WERI-Rb-1 (cell line): ENCODE measurements around the gene ITGA4.
A peak's percentile ranks its signal among the peaks of the same experiment; 100 is the strongest.
"Not testable (repeated sequence)": the region's sequence is repeated elsewhere in the genome, so short reads cannot be mapped to it uniquely, and the experiment has no call there.

Source experiments
- DNase-seq: peaks from one replicate; pipeline ENCODE4 v3.0.0-alpha.2; 2020
- H3K27ac ChIP-seq: fragments of 250-450 bp; sonication (Bioruptor Pico); 2 replicates; pipeline ENCODE4 v1.5.1; 2020; ENCODE audit warnings: mild to moderate bottlenecking, moderate library complexity
- H3K27me3 ChIP-seq: fragments of 250-450 bp; sonication (Bioruptor Pico); 2 replicates; pipeline ENCODE4 v1.5.1; 2021; ENCODE audit warnings: mild to moderate bottlenecking, low read depth, moderate library complexity; ENCODE audit not compliant: insufficient read depth, severe bottlenecking
- H3K36me3 ChIP-seq: fragments of 250-450 bp; sonication (Bioruptor Pico); 2 replicates; pipeline ENCODE4 v1.5.1; 2020; ENCODE audit warnings: mild to moderate bottlenecking, moderate library complexity
- H3K4me3 ChIP-seq: 2 replicates; pipeline ENCODE4 v1.5.1; 2011; ENCODE audit warnings: low read depth, mild to moderate bottlenecking, control low read depth, low read length
- H3K9me3 ChIP-seq: fragments of 250-450 bp; sonication (Bioruptor Pico); 2 replicates; pipeline ENCODE4 v1.5.1; 2021; ENCODE audit warnings: mild to moderate bottlenecking, moderate library complexity; ENCODE audit not compliant: severe bottlenecking
- CTCF ChIP-seq: IDR thresholded peaks from 2 replicates; pipeline ENCODE4 v1.5.1; 2011; ENCODE audit warnings: low read depth, mild to moderate bottlenecking, control low read depth, inconsistent platforms, low read length

The ITGA4 gene

DNA sequence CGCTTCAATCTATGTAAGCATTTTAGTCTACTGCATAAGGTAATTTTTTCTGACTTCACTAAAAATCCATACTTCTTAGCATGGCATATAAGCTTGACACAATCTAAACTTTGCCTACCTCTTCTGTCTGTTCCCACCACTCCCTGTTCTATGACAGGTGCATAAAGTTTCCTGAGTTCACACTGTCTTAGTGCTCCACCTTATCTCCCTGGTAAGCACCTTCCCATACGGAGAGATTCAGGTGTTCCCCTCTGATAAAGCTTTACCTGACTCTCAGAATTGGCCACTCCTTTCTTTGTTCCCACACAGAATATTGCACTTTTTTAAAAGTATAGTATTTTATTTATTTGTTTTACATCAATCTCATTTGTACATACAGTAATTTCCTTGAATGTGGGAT is 16.8 kb upstream of the ITGA4 start:
- Histone ChIP-seq H3K27me3 (no peaks in the 10 kb centered on the region), H3K27ac (peak overlapping the region; percentile 58), H3K9me3 (peaks cover 4% of the 10 kb centered on the region), H3K36me3 (no peaks in the 10 kb centered on the region), H3K4me3 (no peak overlapping the region)
- DNase-seq, result no peak
- TF ChIP-seq CTCF, result no peak

DNA sequence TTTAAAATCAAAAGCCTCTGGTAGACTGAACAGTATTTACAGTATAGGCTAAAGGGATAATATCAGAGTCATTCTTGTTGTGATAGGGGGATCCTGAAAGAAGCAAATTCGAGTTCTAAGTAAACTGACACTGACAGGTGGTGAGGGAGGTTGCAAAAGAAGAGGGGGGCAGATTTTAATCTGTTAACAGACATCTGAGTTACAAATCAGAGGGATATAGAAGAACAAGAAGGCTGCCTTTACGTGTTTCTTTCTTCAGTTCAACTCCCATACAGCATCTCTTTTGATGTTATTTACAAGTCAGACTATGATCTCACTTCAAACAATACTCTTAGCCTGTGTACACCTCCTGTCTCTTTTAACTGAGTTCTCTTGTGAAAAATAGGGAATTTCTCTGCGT is 16.3 kb upstream of the ITGA4 start:
- Histone ChIP-seq H3K27ac (peak overlapping the region; percentile 58), H3K36me3 (no peaks in the 10 kb centered on the region), H3K27me3 (no peaks in the 10 kb centered on the region), H3K9me3 (no peaks in the 10 kb centered on the region), H3K4me3 (no peak overlapping the region)
- DNase-seq, result no peak
- no peak for TF ChIP-seq CTCF

DNA sequence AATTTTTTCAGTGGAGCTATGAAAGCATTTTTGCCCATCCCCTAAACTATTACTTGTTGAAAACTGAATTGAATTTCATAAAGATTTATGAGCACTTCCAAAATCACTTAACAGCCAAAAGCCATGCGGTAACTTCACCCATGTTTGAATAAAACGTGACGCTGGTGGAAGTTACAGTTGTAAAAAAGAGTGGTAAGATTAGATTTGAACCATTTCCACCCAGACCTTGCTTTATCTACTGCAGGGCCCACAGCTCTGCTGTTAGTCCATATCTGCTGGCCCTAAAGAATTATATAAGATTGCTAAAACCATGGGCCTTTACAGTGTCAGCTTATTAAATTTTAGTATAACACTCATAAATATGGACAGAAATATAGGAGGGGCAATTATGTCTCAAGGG is 15.5 kb upstream of the ITGA4 start:
- DNase-seq, result no peak
- TF ChIP-seq CTCF, result no peak

DNA sequence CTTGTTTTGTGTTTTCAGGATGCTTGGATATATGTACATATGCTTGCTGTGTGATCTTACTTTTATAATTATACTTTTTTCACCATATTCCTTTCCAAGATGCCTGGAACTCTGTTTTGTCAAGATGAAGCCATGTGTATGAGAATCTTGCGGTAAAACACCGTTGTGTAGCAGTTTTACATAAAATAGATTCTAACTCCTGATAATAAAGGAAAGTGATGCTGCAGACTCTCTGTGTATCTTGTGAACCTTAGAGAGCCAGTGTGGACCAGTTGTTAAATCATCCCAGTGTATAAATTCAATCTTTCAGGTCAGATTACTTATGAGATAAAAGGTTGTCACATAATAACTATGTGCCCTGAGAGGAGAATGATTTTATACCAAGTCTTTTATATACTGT is 12.5 kb upstream of the ITGA4 start:
- Histone ChIP-seq H3K27ac (no peak overlapping the region), H3K9me3 (no peaks in the 10 kb centered on the region), H3K27me3 (no peaks in the 10 kb centered on the region), H3K36me3 (no peaks in the 10 kb centered on the region), H3K4me3 (no peak overlapping the region)
- DNase-seq, result no peak
- no peak for TF ChIP-seq CTCF

More for the DNA sequence above, 15.5 kb upstream of the ITGA4 start:
- H3K36me3 ChIP-seq, result no peaks in the 10 kb centered on the region
- no peak overlapping the region for H3K4me3 ChIP-seq
- H3K27me3 ChIP-seq, result no peaks in the 10 kb centered on the region
- no peaks in the 10 kb centered on the region for H3K9me3 ChIP-seq
- H3K27ac ChIP-seq, result no peak overlapping the region

DNA sequence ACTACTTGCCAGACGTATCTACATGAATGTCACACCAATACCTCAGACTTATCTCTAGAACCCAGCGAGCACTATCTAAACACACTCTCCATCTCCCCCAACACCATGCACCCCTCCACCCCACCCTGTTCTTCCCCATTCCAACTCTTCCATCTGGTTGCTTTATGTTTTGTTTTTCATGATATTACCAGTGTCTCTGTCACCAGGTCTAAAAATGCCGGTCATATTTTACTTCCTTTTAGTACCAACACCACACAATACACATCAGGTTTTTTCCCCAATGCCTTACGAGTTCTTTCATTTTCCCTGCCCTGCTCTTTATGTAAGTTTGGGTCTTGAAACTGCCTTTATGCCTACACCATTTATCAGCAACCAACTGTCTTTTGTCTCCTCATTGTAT is 10.2 kb upstream of the ITGA4 start:
- H3K4me3 ChIP-seq, result no peak overlapping the region
- no peaks in the 10 kb centered on the region for H3K27me3 ChIP-seq
- H3K36me3 ChIP-seq, result no peaks in the 10 kb centered on the region
- no peak for TF ChIP-seq CTCF
- no peaks in the 10 kb centered on the region for H3K9me3 ChIP-seq
- DNase-seq, result no peak
- H3K27ac ChIP-seq, result no peak overlapping the region

DNA sequence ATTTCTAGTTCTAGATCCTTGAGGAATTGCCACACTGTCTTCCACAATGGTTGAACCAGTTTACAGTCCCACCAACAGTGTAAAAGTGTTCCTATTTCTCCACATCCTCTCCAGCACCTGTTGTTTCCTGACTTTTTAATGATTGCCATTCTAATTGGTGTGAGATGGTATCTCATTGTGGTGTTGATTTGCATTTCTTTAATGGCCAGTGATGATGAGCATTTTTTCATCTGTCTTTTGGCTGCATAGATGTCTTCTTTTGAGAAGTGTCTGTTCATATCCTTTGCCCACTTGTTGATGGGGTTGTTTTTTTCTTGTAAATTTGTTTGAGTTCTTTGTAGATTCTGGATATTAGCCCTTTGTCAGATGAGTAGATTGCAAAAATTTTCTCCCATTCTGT is 7.9 kb upstream of the ITGA4 start:
- not testable (repeated sequence) for H3K4me3 ChIP-seq, DNase-seq, H3K27me3 ChIP-seq

More for the DNA sequence above, 7.9 kb upstream of the ITGA4 start:
- not testable (repeated sequence) for H3K9me3 ChIP-seq, H3K27ac ChIP-seq, H3K36me3 ChIP-seq
